NCI-H2196 (cell line): ENCODE data around the gene LPCAT4.

ENCODE experiments used
- DNase-seq: peaks from one replicate; lab custom pipeline; 2025; ENCODE audit not compliant: unreplicated experiment; lab: John Stamatoyannopoulos, UW

The LPCAT4 gene

GRCh38 chr15:34337557-34338306 is 29.3 kb downstream of the LPCAT4 start, which contains the start of gene SLC12A6:
Gene SLC12A6, minus strand, starts transcription at chr15:34337781. Its CDS starts 1,101 bp downstream, at chr15:34336680.
- peak; percentile 77 for DNase-seq

DNA sequence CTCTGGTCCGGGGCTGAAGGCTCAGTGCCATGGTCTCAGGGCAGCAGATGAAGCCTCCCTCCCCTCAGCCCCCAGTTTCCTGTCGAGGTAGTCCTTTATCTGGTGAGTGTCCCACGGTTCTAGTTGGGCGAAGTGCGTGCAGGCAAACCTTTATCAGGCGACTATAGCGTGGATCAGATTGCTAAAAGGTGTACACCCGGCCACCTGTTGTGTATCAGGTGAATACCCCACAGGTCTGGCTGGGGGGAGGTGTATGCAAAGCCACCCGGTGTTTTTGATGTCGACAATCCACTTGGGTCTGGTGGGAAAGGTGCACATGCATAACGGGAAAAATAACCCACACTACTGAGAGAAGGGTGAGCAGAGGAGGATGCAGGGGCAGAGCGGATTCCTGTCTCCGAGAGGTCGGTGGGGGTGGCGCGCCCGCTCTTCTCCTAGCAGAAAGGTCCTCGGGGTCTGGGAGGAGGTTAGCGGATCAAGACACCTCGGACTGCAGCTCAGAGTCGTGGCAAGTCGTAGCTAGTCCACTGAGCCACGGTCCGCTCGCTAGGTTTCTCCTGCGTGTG is 29.9 kb downstream of the LPCAT4 start:
- no peak for DNase-seq

- no peak for DNase-seq
Measured at GRCh38 chr15:34336231-34336990, 30.6 kb downstream of the LPCAT4 start.

DNA sequence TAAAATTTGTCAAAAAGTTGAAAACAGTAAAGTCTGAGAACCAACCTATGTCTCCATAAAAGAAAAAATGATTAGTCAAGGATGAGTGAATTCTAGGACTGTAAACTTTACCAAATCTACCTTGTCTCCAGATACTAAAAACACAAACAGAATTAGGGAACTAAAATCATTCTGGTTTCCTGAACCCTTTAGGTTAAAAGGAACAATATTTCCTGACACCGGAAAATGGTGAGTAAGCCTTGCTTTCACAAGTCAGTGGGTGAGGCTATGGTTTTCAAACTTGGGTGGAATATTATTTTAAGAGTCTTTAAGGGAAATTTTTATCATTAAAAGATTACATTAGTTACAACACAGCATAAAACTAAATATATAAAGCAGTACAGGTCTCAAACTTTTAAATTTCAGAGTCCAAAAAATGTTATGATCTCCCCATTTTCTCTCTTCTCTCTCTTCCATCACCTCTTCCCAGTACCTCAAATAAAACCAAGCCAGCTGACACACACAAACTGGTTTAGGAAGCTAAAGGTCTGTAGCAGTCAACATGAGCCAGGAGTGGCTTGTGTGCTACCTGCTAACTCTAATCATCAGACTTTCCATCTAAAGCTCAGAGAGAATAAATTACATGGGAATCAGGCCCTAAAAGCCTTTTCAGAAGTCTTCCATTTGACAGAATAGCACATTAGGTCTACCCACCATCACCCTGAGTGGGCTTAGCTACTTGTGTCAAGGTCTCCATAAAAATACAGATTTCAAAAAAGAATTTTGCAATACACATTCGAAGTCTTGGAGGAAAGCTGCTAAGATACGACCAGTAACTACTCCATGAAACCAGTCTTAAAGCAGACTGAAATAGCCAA is 31.6 kb downstream of the LPCAT4 start:
- DNase-seq = no peak

DNA sequence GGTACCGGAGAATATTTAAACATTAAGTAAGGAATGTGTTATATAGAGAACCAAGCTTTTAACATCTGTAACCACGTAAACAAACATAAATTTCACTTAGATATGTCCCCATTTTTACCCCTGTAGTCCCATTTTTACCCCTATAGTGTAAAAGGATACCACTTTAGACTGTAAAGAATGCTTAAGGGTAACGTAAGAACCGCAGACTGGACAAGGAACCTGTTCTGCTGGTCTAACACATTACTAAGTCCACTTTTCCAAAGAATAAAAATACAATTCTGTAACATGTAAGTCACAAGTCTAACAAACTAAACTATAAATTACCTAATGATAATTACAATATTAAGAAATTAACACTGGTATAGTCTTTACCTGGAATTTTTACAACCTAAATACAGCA is 32.3 kb downstream of the LPCAT4 start:
- DNase-seq = no peak

- no peak for DNase-seq
Measured at GRCh38 chr15:34332553-34333120, 34.4 kb downstream of the LPCAT4 start.

DNA sequence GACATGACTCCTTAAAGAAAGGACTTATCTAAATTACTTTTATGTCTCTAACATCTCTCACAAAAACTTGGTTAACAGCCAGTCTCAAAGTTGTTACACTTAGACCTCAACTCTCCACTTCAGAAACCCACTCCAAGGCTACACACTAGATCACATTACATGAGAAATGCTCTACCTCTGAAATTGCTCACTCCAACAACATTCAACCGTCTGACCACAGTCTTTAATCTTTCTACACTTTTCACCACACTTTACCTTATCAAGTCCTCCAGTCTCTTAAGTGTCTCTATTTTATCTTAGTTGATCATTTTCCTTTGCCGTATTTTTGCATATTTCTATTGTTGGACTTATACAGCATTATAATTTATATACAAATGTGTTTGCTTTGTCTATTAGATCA is 35.2 kb downstream of the LPCAT4 start:
- no peak for DNase-seq

DNA sequence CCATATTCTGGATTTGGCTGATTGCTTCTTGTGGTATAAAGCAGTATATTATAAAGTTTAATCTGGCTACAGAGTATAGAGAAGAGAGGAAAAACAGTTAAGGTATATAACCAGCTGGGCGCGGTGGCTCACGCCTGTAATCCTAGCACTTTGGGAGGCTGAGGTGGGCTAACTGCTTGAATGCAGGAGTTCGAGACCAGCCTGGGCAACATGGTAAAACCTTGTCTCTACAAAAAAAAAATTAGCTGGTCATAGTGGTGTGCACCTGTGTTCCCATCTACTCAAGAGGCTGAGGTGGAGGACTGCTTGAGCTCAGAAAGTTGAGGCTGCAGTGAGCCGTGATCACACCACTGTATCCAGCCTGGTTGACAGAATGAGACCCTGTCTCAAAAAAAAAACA is 36.7 kb downstream of the LPCAT4 start:
- DNase-seq = no peak

- no peak for DNase-seq
Measured at GRCh38 chr15:34329006-34329405, 38.0 kb downstream of the LPCAT4 start.

DNA sequence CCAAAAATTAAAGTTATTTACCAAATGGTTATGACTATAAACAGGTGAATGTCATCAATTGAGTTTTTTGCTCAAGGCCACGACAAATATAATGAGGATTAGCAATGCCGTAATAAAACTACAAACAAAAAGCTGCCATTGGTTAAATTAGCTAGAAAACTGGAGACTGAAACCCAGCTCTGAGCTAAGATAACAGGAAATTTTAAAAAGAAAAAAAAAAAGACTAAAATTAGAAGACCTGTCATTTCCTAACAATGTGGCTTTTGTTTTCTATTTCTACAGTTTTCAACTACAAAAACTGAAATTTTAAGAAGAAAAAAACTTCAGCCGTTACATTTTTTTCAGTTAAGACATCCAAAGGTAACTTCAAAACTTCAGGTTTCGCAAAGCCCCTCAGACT is 39.1 kb downstream of the LPCAT4 start:
- DNase-seq = no peak

DNA sequence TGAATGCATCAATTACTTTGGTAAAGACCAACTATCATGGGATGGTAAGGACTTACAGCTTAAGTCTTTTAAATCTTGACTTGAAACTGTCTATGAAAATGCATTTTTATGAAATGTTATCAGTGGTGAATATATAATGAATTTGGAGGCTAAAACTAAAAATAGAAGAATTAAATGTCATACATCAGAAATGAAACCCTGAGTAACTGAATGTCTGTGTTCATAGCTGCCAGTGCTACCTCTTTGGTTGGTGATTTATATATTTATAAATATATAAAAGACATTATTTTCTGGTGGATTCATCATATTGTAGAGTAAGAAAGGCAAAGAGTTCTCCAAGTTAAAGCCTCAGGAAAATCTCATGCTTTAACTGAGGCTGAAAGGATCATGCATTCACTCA is 41.6 kb downstream of the LPCAT4 start:
- no peak for DNase-seq

DNA sequence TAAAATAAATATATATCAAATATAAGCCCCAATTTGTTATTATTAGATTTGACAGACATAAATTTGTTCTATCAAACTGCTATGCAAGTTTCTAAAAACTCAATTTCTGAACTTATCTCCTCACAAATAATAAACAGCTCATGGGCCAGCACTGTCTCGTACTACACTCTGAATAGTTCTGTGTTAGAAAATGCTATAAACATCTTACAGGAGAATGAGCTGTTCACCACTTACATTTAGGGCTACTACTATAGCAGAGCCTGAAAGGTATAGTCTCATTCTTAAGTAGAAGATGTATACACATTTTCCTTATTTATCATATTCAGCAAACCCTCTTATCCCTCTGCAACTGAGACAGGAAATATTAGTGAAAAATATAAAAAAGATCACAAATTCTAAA is 42.1 kb downstream of the LPCAT4 start:
- no peak for DNase-seq

DNA sequence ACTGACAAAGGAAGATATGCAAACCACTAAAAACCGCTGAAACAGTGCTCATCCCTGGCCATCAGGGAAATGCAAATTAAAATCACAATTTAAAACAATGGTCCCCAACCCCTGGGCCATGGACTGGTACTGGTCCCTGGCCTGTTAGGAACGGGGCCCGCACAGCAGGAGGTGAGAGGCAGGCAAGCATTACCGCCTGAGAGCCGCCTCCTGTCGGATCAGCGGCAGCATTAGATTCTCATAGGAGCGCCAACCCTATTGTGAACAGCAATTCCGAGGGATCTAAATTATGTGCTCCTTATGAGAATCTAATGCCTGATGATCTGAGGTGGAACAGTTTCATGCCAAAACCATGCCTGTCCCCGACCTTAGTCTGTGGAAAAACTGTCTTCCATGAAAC is 43.8 kb downstream of the LPCAT4 start:
- no peak for DNase-seq

GRCh38 chr15:34318277-34319079 is 48.5 kb downstream of the LPCAT4 start:
- DNase-seq = peak; percentile 9

DNA sequence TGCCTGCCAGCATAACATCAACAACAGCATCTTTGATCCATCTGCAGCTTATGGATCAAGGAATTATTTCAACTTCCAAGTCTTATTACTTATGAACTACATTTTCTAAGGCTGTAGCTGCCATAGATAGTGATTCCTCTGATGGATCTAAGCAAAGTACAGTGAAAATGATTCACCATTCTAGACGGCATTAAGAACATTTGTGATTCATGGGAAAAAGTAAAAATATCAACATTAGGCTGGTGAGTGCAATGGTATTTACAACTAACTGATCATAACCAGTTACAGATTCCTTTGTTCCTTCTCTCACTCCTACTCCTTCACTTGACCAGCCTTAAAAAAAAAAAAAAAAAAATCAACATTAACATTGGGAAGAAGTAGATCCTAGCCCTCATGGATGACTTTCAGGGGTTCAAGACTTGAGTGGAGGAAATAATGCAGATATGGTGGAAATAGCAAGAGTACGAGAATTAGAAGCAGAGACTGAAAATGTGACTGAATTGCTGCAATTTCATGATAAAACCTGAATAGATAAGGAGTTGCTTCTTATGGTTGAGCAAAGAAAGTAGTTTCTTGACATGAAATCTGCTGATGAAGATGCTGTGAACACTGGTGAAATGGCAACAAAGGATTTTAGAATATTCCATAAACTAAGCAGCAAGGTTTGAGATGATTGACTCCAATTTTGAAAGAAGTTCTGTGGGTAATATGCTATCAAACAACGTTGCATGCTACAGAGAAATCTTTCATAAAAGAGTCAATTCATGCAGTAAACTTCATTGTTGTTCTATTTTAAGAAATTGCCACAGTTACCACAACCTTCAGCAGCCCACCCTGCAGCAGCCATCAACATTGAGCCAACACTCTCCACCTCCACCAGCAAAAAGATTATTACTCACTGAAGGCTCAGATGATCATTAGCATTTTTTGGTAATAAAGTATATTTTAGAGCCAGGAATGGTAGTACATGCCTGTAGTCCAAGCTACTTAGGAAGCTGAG is 52.2 kb downstream of the LPCAT4 start:
- DNase-seq = no peak

- no peak for DNase-seq
Measured at GRCh38 chr15:34311563-34311962, 55.4 kb downstream of the LPCAT4 start.
